GM23248 (cell line): ENCODE measurements around the gene PRPSAP2. TPM values are rescaled to one million over a fixed set of nuclear protein-coding genes. Genes with fewer than 3 reads are reported as not detected.
A peak's percentile ranks its signal among the peaks of the same experiment; 100 is the strongest.

Experiments used
- DNase-seq: peaks from one replicate; pipeline ENCODE4 v3.0.0-alpha.2; 2015
- H2AFZ ChIP-seq: fragments of 200-600 bp; sonication (generic); 2 replicates; pipeline ENCODE4 v1.6.1; 2016; ENCODE audit warnings: antibody characterized with exemption
- H3F3A ChIP-seq: fragments of 200-600 bp; sonication (generic); 2 replicates; pipeline ENCODE4 v1.6.1; 2016; ENCODE audit warnings: mild to moderate bottlenecking, antibody characterized with exemption, mixed run types; ENCODE audit not compliant: insufficient read depth
- H3K27ac ChIP-seq: fragments of 200-600 bp; sonication (generic); 2 replicates; pipeline ENCODE4 v1.5.1; 2016; ENCODE audit warnings: mild to moderate bottlenecking
- H3K27me3 ChIP-seq: fragments of 200-600 bp; sonication (generic); replicated peaks from 2 replicates; pipeline ENCODE4 v1.6.1; 2016; ENCODE audit warnings: mild to moderate bottlenecking; ENCODE audit not compliant: insufficient read depth
- H3K36me3 ChIP-seq: fragments of 200-600 bp; sonication (generic); 2 replicates; pipeline ENCODE4 v1.6.1; 2016; ENCODE audit warnings: low read depth, mild to moderate bottlenecking
- H3K4me1 ChIP-seq: fragments of 200-600 bp; sonication (generic); 2 replicates; pipeline ENCODE4 v1.6.1; 2016; ENCODE audit warnings: mild to moderate bottlenecking; ENCODE audit not compliant: insufficient read depth
- H3K4me2 ChIP-seq: fragments of 200-600 bp; sonication (generic); one replicate; pipeline ENCODE4 v1.6.1; 2016; ENCODE audit warnings: mild to moderate bottlenecking; ENCODE audit not compliant: unreplicated experiment
- H3K4me3 ChIP-seq: fragments of 200-600 bp; sonication (generic); 2 replicates; pipeline ENCODE4 v1.5.1; 2016; ENCODE audit warnings: mild to moderate bottlenecking
- H3K79me2 ChIP-seq: fragments of 200-600 bp; sonication (generic); 2 replicates; pipeline ENCODE4 v1.6.1; 2016; ENCODE audit warnings: mild to moderate bottlenecking; ENCODE audit not compliant: insufficient read depth
- H3K9ac ChIP-seq: fragments of 200-600 bp; sonication (generic); 2 replicates; pipeline ENCODE4 v1.6.1; 2016; ENCODE audit warnings: mild to moderate bottlenecking
- H3K9me2 ChIP-seq: fragments of 200-600 bp; sonication (generic); 2 replicates; pipeline ENCODE4 v1.6.1; 2016; ENCODE audit warnings: mixed run types, mild to moderate bottlenecking, moderate library complexity; ENCODE audit not compliant: insufficient read depth
- H3K9me3 ChIP-seq: fragments of 200-600 bp; sonication (generic); one replicate; pipeline ENCODE4 v1.6.1; 2017; ENCODE audit warnings: low read depth
- H4K20me1 ChIP-seq: fragments of 200-600 bp; sonication (generic); 2 replicates; pipeline ENCODE4 v1.6.0; 2016; ENCODE audit not compliant: insufficient read depth
- EZH2 ChIP-seq: fragments of 200-600 bp; sonication (generic); IDR thresholded peaks from 2 replicates; pipeline ENCODE4 v1.6.1; 2018; ENCODE audit warnings: antibody characterized with exemption, mild to moderate bottlenecking; ENCODE audit not compliant: insufficient read depth, poor library complexity, severe bottlenecking
- EZH2phosphoT487 ChIP-seq: fragments of 200-600 bp; sonication (generic); IDR thresholded peaks from 2 replicates; pipeline ENCODE4 v1.6.1; 2018; ENCODE audit warnings: antibody characterized with exemption, moderate library complexity, mild to moderate bottlenecking, low read depth; ENCODE audit not compliant: insufficient read depth
- WGBS, 2 experiments: methylation state at CpG; one replicate each; pipeline ENCODE4 v1.1.6; 2015 to 2017; ENCODE audit warnings: low lambda C conversion rate in 2 of 2, low coverage in 1 of 2; ENCODE audit errors: missing lambda C conversion rate in 2 of 2; 5-methylcytosine and 5-hydroxymethylcytosine counted together
- in situ Hi-C: fragments of 300-500 bp; cut with MboI; formaldehyde crosslinking; loops from 2 replicates; pipeline ENCODE4 v1.15.0; 2020
- polyA plus RNA-seq: library from polyadenylated mRNA; unstranded; fragments of >200 nt; fragmentation: Nextera tagmentation; extraction: Ambion mirVana; gene quantifications from 2 replicates; pipeline ENCODE4 v1.2.1, GENCODE V29; 2016
- total RNA-seq: library from RNA; depleted of rRNA; stranded (reverse); fragments of >200 nt; shearing (Covaris generic); gene quantifications from 2 replicates; pipeline ENCODE4 v1.2.3, GENCODE V29; 2014

Gene PRPSAP2
- total and polyA plus RNA-seq, 2 experiments from 2014 or later = 19.4 to 23.5 TPM

DNA sequence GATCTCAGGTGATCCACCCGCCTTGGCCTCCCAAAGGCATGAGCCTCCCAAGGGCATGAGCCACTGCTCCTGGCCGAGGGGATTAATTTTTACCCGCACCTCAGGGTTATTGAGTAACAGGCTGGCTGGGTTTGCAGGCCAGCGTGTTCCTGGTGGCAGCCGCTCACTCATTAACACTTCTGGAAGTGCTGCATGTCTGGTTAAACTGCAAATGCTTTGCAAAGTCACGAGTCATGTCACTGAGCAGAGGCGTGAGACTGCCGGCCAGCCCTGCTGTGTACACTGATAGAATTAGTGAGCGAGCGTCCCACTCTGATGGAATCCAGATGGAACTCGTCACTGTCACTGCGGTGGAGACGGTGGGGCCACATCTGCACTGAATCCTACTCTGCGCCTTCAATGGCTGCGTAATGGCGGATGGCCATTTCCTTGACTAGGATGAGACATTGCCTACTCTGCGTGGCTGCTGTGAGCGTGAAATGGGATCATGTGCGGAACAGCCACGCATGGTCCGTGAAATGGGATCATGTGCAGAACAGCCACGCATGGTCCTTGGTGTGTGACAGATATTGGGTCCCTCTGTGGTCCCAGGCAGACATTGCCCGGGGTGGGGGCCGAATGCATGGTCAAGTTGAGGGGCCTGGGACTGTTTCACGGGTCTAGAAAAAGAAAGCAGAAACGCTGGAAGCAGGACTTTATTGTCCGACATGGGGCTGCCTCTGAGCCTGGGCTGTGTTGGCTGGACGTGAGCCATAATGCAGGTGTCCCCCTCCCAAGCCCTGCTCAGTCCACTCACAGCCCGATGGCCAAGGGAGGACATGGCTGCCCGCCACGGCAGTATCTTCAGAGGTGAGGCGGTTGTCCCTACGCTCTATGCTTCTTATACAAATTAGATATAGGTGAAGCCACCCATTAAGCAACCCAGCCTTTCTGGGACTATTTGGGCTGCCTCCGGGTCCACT, 93.3 kb downstream of the PRPSAP2 start:
- H3K79me2 ChIP-seq = no peaks in the 10 kb centered on the region
- H3K9ac ChIP-seq = no peak overlapping the region
- H3K9me2 ChIP-seq = no peaks in the 10 kb centered on the region
- peaks cover 16% of the 10 kb centered on the region for H3K27me3 ChIP-seq
- in situ Hi-C loops = no loop called here
- H4K20me1 ChIP-seq = no peaks in the 10 kb centered on the region
- H3K4me2 ChIP-seq = no peak overlapping the region
- no peaks in the 10 kb centered on the region for H3F3A ChIP-seq
- no peaks in the 10 kb centered on the region for H3K9me3 ChIP-seq
- DNase-seq = peak; percentile 43
- H3K4me3 ChIP-seq = no peak overlapping the region
- TF ChIP-seq EZH2 (no peak), EZH2phosphoT487 (no peak)
- 44 to 47% methylated on average over 34 of the region's 34 CpGs for WGBS, 2 experiments
- no peak overlapping the region for H3K27ac ChIP-seq
- H3K4me1 ChIP-seq = no peaks in the 10 kb centered on the region
- no peak overlapping the region for H2AFZ ChIP-seq
- no peaks in the 10 kb centered on the region for H3K36me3 ChIP-seq

DNA sequence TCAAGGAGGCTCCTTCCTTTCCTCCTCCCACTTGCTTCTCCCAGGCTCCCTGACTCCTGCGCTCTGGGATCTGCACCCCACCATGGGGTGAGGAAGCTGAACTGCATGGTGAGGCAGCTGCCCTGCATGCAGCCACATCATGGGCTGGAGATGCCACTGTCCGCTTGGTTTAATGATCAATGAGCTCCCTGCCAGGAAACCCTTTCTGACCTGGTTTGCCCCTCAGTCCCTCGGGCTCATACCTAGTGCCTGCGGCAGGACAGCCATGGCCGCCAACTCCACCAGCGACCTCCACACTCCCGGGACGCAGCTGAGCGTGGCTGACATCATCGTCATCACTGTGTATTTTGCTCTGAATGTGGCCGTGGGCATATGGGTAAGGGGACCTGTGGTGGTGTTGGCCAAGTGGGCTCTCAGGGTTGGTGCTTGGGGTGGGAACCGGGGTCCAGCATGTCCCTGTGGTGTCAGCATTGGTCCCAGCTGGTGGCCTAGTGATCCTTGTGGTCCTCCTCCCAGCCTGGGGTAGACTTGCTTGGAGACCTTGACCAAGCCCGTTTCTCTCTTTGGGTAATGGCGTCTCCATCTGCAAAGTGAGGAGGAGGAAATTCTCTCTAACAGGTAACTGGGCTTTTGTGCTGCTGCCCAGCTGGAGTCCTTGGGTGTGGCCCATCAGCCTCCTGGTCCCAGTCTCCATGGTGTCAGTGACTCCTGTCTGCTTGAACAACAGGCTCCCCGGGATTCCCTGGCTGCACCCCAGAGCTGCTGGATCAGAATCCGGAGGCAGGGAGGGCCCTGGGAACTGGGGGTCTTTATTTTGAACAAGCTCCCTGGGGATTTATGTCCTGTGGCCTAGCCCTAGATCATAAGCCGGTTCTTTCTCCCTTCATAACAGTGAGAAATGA, 94.3 kb downstream of the PRPSAP2 start, which contains the start of gene SLC5A10:
Gene SLC5A10 (plus strand): TSS at position 225 of the 902 bp plus-strand sequence. CDS start 41 bp downstream, at position 266.
- Histone ChIP-seq H3K27ac (no peak within 1 kb of the TSS), H3K79me2 (no peaks in the 10 kb centered on the region), H2AFZ (no peak within 1 kb of the TSS), H3K4me3 (no peak within 1 kb of the TSS), H3K9me2 (no peaks in the 10 kb centered on the region), H3K27me3 (peaks cover 16% of the 10 kb centered on the region), H3K36me3 (no peaks in the 10 kb centered on the region), H3K4me1 (no peaks in the 10 kb centered on the region), H3F3A (no peaks in the 10 kb centered on the region), H4K20me1 (no peaks in the 10 kb centered on the region), H3K9ac (no peak within 1 kb of the TSS), H3K4me2 (no peak within 1 kb of the TSS), H3K9me3 (no peaks in the 10 kb centered on the region)
- DNase-seq = peak; percentile 24
- in situ Hi-C loops = no loop called here
- WGBS, 2 experiments = 80 to 87% methylated on average over 17 of the region's 17 CpGs
- TF ChIP-seq EZH2 (no peak), EZH2phosphoT487 (no peak)

DNA sequence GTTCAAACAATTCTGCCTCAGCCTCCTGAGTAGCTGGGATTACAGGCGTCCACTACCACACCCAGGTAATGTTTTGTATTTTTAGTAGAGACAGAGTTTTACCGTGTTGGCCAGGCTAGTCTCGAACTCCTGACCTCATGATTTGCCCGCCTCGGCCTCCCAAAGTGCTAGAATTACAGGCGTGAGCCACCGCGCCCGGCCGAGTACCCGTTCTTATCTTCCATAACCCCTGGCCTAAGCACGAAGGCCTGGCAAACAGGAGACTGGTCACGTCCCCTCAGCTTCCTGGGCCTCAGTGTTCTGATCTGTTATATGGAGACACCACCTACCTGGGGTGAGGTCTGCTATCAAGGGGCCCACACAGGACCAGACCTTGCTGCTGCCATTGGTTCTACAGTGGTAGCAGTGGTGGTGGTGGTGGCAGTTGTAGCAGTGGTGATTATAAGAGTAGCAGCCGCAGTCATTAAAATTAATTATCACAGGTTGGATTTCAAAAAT, 95.3 kb downstream of the PRPSAP2 start:
- Histone ChIP-seq H3K27ac (no peak overlapping the region), H4K20me1 (no peaks in the 10 kb centered on the region), H3K27me3 (peaks cover 16% of the 10 kb centered on the region), H3K4me1 (no peaks in the 10 kb centered on the region), H3K4me3 (no peak overlapping the region), H3K9me2 (no peaks in the 10 kb centered on the region), H3K4me2 (no peak overlapping the region), H3K9me3 (no peaks in the 10 kb centered on the region), H3K79me2 (no peaks in the 10 kb centered on the region), H3K36me3 (no peaks in the 10 kb centered on the region), H3F3A (no peaks in the 10 kb centered on the region), H2AFZ (no peak overlapping the region), H3K9ac (no peak overlapping the region)
- in situ Hi-C loops = no loop called here
- TF ChIP-seq EZH2 = no peak
- no peak for TF ChIP-seq EZH2phosphoT487
- DNase-seq = no peak
- 91% methylated on average over 14 of the region's 14 CpGs for WGBS, 2 experiments

DNA sequence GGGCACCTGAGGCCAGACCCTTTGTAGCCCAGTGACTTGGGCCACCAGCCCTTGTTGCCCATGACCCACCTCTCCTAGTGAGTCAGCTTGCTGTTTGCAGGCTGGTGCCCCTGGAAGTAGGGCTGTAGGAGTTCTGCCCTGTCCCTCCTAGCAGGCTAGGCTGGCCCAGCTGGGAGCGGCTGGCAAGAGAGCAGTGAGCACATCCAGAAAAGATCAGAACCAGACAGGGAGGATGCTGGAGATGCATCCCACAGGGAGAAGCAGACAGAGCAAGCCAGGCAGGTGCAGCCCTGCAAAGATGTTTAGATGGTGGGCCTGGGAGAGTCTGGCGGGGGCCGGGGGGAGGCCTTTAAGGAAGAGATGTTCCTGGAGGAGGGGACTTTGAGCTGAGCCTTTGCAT, 96.4 kb downstream of the PRPSAP2 start:
- DNase-seq = no peak
- H3K9me2 ChIP-seq = no peaks in the 10 kb centered on the region

More for the DNA sequence above, 96.4 kb downstream of the PRPSAP2 start:
- TF ChIP-seq EZH2phosphoT487 = no peak
- TF ChIP-seq EZH2 = no peak
- no peak overlapping the region for H3K9ac ChIP-seq
- H3K4me3 ChIP-seq = no peak overlapping the region
- no peak overlapping the region for H3K27ac ChIP-seq
- H4K20me1 ChIP-seq = no peaks in the 10 kb centered on the region
- H3K79me2 ChIP-seq = no peaks in the 10 kb centered on the region
- H3K36me3 ChIP-seq = no peaks in the 10 kb centered on the region
- peaks cover 10% of the 10 kb centered on the region for H3K27me3 ChIP-seq
- no peak overlapping the region for H2AFZ ChIP-seq
- H3K9me3 ChIP-seq = no peaks in the 10 kb centered on the region
- H3F3A ChIP-seq = no peaks in the 10 kb centered on the region
- no peaks in the 10 kb centered on the region for H3K4me1 ChIP-seq
- in situ Hi-C loops = no loop called here
- WGBS, 2 experiments = 75 to 83% methylated on average over 3 of the region's 3 CpGs
- no peak overlapping the region for H3K4me2 ChIP-seq
